GM18498 (cell line): ENCODE results near the gene CDK6.

ENCODE experiments used
- ATAC-seq: cut with Tn5 transposase; IDR thresholded peaks from one replicate; pipeline ENCODE4 v1.9.1; 2021; ENCODE audit warnings: mild to moderate bottlenecking, moderate library complexity; ENCODE audit not compliant: unreplicated experiment

The CDK6 gene

GRCh38 chr7:92631067-92631849 is 205.1 kb downstream of the CDK6 start:
- ATAC-seq: peak; percentile 64

DNA sequence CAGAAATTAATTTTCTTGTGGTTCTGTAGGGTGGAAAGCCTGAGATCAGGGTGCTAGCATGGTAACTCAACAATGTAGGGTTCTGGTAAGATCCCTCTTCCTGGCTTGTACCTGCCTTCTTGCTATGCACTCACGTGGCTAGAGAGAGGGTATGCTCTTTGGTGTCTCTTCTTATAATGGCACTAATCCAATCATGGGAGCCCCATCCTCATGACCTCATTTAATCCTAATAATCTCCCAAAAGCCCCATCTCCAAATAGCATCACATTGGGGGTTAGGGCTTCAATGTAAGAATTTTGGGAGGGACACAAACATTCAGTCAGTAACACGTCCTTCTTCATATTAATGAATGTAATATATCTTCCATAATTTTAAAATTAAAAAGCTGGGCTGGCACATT is 206.6 kb downstream of the CDK6 start:
- no peak for ATAC-seq

DNA sequence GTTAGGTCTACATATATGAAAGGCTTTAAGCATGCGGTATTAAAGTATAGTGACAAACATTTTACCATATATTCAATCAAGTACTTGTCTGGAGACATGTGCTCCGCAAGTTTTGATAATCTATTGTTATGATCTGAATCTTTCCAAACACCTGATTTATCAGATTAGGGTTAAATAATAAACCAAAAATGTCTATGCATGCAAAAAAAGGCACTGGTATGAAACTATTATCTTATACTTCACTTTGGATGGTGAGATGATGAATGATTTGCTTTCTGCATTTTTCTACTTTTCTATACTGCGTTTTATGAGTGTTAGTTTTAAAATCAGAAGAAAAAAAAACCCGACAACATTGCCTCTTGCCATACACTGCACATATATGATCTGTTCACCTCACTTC is 208.4 kb downstream of the CDK6 start:
- no peak for ATAC-seq

- ATAC-seq: no peak
Measured at GRCh38 chr7:92626281-92626809, 210.0 kb downstream of the CDK6 start.

GRCh38 chr7:92625617-92626016 is 210.8 kb downstream of the CDK6 start:
- ATAC-seq: no peak

GRCh38 chr7:92624298-92624996 is 211.9 kb downstream of the CDK6 start:
- no peak for ATAC-seq

GRCh38 chr7:92623544-92623943 is 212.8 kb downstream of the CDK6 start:
- ATAC-seq: no peak

GRCh38 chr7:92622685-92623084 is 213.7 kb downstream of the CDK6 start:
- ATAC-seq: no peak

DNA sequence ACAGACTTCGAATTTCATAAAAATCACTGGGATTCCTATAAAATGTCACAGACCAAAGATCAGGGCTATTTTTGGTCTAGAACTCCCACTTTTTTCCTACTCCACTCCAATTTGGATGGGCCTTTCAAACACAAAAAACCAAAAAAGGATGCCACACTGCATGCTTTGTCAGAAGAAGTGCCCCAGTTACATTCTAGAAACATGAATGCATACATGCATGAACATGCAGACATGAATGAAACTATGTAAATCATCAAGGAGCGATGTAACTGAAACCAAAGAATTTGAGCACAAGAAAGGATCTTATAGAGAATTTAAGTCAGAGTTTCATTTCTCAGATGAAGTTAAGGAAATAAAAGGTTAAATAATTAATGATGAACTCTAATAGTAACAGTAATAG is 214.3 kb downstream of the CDK6 start:
- peak; percentile 65 for ATAC-seq

DNA sequence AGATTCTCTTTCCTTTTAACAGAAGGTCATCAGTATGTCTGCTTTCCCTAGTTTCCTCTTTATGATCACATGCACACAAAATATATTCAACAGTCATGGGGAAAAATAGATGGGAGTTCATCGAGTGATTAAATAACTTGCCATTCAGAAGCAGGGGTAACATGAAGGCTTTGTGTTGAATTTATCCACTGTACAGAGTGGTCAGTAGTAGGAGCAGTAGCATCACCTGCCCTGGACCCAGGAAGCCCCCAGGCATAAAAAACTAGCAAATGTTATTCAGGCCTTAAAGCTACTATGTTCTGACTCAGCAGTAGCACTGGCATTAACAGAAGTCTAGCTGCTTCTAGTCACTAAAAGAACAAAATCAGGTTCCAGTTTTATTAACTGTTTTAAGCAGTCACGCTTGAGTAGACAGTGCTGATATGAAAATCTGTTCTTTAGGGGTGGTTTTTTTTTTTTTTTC is 214.8 kb downstream of the CDK6 start:
- peak; percentile 42 for ATAC-seq

DNA sequence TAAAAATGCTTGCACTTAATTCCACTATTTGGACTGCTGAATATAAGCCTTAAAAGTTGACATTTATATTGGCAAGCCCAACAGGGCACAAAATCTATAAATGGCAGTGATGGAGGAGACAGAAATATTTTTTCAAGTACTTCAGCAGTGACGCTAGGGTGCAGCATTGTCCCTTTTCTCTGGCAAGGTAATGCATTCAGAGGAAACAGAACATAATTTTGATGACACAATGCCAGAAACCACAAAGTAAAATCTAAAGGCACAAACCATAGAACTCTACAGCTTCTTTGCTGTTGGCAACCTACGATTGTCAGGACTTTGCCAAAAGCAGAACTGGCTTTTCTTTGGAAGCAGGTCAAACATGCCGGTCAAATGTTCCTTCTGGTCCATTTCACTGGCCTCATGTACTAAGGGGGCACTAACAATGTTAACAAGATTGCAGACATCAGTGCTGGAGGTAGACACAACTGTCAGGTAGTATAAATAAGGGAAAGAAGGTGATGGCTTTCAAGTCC is 215.3 kb downstream of the CDK6 start:
- ATAC-seq: peak; percentile 65

DNA sequence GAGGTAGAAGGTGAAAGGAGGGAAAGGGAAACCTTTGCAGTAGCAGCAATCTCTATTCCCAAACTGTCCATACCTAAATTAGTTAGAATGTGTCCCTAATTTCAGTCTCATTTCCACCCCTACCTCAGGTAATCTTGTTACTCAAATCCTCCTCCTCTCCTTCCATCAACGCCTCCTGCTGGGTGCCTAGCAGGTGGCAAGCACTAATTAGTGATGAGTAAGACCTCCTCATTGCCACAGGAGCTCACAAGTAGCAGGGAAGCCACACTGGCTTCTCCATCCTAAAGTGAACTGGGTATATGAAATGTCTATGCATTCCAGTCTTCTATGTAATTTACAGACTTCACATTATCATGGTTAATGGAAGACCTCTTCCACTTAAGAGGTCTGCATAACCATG is 220.5 kb downstream of the CDK6 start:
- ATAC-seq: no peak

DNA sequence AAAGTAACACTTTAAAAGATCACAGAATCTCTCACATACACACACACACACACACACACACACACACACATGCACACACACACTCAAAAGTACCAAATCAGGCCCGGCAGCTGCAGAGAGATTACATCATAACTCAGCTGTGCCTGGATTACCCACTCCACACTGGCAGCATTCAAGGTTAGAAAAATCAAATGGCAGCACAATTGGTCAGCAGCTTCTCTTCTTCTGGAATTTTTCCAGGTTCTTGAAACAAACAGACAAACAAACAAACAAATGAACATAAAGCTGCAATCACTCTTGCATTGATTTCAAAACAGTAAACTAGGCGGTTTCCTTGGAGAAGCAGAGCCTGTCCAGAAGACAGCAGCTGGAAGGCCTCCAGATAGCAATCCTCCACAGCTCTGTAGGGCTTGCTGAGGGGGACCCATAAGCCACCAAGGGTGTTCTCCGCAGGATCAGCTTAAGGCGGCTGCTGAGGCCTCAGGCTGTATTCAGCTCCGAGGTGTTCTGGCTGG is 221.7 kb downstream of the CDK6 start:
- no peak for ATAC-seq

GRCh38 chr7:92613720-92614119 is 222.7 kb downstream of the CDK6 start:
- no peak for ATAC-seq

GRCh38 chr7:92613214-92613613 is 223.2 kb downstream of the CDK6 start:
- no peak for ATAC-seq

- ATAC-seq: no peak
Measured at GRCh38 chr7:92612501-92612900, 223.9 kb downstream of the CDK6 start.

DNA sequence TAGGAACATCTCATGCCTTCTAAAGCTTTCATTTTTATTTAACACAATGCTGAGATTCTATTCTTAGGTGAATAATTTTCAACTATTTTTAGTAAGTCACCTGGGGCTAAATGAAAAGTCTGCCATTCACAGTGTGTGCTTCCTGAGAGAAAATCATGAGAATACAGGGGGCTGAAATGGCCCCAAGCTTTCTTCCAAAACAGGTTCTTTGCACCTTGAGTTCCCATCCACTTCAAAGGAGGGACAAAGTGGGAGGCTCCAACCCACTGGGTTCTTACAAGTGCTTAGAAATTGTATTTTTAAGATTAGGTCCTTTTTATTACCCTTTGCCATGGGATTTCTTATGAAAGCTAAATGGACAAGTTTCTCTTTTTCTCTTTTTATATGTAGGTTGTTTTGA is 224.6 kb downstream of the CDK6 start:
- ATAC-seq: no peak

DNA sequence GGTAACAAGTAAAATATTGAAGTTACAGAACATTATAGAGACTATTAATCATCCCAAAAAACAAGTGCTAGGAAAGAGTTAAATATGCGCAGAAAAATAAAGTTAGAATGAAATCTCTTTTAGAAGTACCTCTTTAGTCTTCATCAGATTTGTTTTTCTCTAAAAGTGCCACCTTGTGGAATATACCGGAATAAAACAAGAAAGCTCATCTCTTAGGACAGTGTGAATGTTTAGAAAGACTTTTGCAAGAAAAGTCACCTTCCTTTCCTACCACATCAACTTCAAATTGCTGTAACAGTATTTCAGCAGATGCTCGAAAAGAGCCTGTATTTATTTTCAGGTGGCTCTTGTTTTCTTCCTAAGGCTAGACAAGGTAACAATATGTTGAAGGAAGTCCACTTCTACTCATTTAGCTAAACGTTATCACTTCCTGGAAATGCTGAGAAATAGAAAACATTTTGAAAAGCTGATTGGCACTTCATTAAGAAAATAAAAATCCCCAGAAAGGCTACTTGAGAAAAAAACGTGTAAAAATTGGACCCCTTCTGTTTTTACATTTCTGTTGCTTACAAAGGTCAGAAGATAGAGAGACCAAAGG is 226.4 kb downstream of the CDK6 start:
- ATAC-seq: no peak

- no peak for ATAC-seq
Measured at GRCh38 chr7:92608380-92609322, 227.7 kb downstream of the CDK6 start.

GRCh38 chr7:92606985-92607384 is 229.4 kb downstream of the CDK6 start:
- no peak for ATAC-seq
